WI38 (cell line): ENCODE results near the gene NR3C1.

Source experiments
- H3K4me3 ChIP-seq: 2 replicates; pipeline ENCODE4 v1.5.1; 2011; ENCODE audit warnings: low read depth, mild to moderate bottlenecking, control low read depth, low read length
- CTCF ChIP-seq: IDR thresholded peaks from 2 replicates; pipeline ENCODE4 v1.5.1; 2012; ENCODE audit warnings: low read depth, mild to moderate bottlenecking, control low read depth, low read length

Gene NR3C1

GRCh38 chr5:143229896-143230675 lies 173.4 kb downstream of the NR3C1 start:
- H3K4me3 ChIP-seq: no peak overlapping the region
- TF ChIP-seq CTCF: no peak

- TF ChIP-seq CTCF: no peak
- H3K4me3 ChIP-seq: no peak overlapping the region
These were observed 174.0 kb downstream of the NR3C1 start for GRCh38 chr5:143229426-143229895.

- no peak overlapping the region for H3K4me3 ChIP-seq
- TF ChIP-seq CTCF: no peak
These were observed 174.7 kb downstream of the NR3C1 start for GRCh38 chr5:143228597-143229293.
